ENCODE data around the gene ZBTB25.

The ZBTB25 gene

GRCh38 chr14:64516969-64517368 is 13.3 kb upstream of the ZBTB25 start:
- DNase-seq (ENCODE audit: low read depth in 2 of 2): no peak

GRCh38 chr14:64515053-64515452 is 11.4 kb upstream of the ZBTB25 start:
- no peak for DNase-seq (ENCODE audit: low read depth in 2 of 2)

- DNase-seq (ENCODE audit: low read depth in 2 of 2): no peak
These were observed 9.6 kb upstream of the ZBTB25 start for GRCh38 chr14:64513271-64513670.

- no peak for DNase-seq (ENCODE audit: low read depth in 2 of 2)
These were observed 7.4 kb upstream of the ZBTB25 start for GRCh38 chr14:64510825-64511671.

- DNase-seq (ENCODE audit: low read depth in 2 of 2): no peak
These were observed 5.4 kb upstream of the ZBTB25 start for GRCh38 chr14:64509036-64509435.

- no peak for DNase-seq (ENCODE audit: low read depth in 2 of 2)
These were observed 4.7 kb upstream of the ZBTB25 start for GRCh38 chr14:64508215-64508776.

- no peak for DNase-seq (ENCODE audit: low read depth in 2 of 2)
These were observed 3.9 kb upstream of the ZBTB25 start for GRCh38 chr14:64507376-64508156.

- DNase-seq (ENCODE audit: low read depth in 2 of 2): no peak
These were observed 3.1 kb upstream of the ZBTB25 start for GRCh38 chr14:64506721-64507120.

- DNase-seq (ENCODE audit: low read depth in 2 of 2): peak; percentile 58 to 61
These were observed 1.5 kb upstream of the ZBTB25 start for GRCh38 chr14:64504897-64505794.

GRCh38 chr14:64504310-64504896 is 765 bp upstream of the ZBTB25 start, which contains the start of gene ZBTB1:
ZBTB1 (plus strand) TSS chr14:64504770; CDS start chr14:64521505, 16,735 bp downstream.
- peak; percentile 51 to 63 for DNase-seq (ENCODE audit: low read depth in 2 of 2)

GRCh38 chr14:64502887-64503433 is 678 bp downstream of the ZBTB25 start:
- no peak for DNase-seq (ENCODE audit: low read depth in 2 of 2)

GRCh38 chr14:64502456-64502855 is 1.2 kb downstream of the ZBTB25 start:
- DNase-seq (ENCODE audit: low read depth in 2 of 2): no peak

- DNase-seq (ENCODE audit: low read depth in 2 of 2): no peak
These were observed 2.0 kb downstream of the ZBTB25 start for GRCh38 chr14:64501411-64502171.

GRCh38 chr14:64500088-64500487 is 3.5 kb downstream of the ZBTB25 start:
- DNase-seq (ENCODE audit: low read depth in 2 of 2): no peak

GRCh38 chr14:64496764-64497163 is 6.9 kb downstream of the ZBTB25 start:
- no peak for DNase-seq (ENCODE audit: low read depth in 2 of 2)

- no peak for DNase-seq (ENCODE audit: low read depth in 2 of 2)
These were observed 8.4 kb downstream of the ZBTB25 start for GRCh38 chr14:64495252-64495651.

- DNase-seq (ENCODE audit: low read depth in 2 of 2): no peak
These were observed 10.2 kb downstream of the ZBTB25 start for GRCh38 chr14:64493455-64493854.

GRCh38 chr14:64491637-64492036 is 12.0 kb downstream of the ZBTB25 start:
- no peak for DNase-seq (ENCODE audit: low read depth in 2 of 2)

- no peak for DNase-seq (ENCODE audit: low read depth in 2 of 2)
These were observed 15.0 kb downstream of the ZBTB25 start for GRCh38 chr14:64488590-64489099.

Data from stimulated activated CD4-positive, alpha-beta T cell treated with anti-CD3 and anti-CD28 coated beads, Interleukin-1b, Interleukin-23, amount 100 ng/mL, for 1 hour (primary cell).